GM21447 (cell line): ENCODE data around the gene STK35.
"Not testable (repeated sequence)": the region's sequence is repeated elsewhere in the genome, so short reads cannot be mapped to it uniquely, and the experiment has no call there.

Experiments
- ATAC-seq: cut with Tn5 transposase; IDR thresholded peaks from one replicate; pipeline ENCODE4 v1.9.1; 2021; ENCODE audit not compliant: unreplicated experiment

STK35 gene

DNA sequence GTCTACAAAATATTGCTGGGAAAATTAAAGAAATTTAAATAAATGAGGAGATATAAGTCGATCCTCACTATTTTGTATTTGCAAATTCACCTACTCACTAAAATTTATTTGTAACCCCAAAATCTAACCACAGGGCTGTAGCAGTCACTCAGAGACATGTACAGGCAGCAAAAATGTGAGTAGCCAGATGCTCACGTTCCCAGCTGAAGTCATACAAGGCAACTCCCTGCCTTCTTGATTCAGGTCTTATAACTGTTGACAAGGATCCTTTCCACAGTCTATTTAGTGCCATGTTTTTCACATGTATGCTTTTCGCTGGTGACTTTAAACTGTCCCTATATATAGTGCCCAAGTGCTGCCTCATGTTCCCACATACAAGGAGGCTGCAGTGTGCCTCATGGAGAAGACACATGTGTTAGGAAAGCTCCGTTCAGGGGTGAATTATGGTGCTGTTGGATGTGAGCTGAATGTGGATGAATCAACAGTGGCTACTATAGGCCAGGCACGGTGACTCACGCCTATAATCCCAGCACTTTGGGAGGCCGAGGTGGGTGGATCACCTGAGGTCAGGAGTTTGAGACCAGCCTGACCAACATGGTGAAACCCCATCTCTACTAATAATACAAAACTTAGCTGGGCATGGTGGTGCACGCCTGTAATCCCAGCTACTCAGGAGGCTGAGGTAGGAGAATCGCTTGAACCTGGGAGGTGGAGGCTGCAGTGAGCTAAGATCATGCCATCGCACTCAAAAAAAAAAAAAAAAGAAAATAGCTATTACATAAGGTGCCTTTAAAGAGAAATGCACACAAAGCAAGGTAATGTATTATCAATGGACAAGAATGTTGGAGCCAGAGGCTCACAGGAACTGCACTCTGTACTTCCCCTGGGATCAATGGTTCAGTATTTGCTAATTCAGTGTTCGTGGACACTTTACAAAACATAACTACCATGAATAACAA is 55.3 kb downstream of the STK35 start:
- ATAC-seq: no peak

DNA sequence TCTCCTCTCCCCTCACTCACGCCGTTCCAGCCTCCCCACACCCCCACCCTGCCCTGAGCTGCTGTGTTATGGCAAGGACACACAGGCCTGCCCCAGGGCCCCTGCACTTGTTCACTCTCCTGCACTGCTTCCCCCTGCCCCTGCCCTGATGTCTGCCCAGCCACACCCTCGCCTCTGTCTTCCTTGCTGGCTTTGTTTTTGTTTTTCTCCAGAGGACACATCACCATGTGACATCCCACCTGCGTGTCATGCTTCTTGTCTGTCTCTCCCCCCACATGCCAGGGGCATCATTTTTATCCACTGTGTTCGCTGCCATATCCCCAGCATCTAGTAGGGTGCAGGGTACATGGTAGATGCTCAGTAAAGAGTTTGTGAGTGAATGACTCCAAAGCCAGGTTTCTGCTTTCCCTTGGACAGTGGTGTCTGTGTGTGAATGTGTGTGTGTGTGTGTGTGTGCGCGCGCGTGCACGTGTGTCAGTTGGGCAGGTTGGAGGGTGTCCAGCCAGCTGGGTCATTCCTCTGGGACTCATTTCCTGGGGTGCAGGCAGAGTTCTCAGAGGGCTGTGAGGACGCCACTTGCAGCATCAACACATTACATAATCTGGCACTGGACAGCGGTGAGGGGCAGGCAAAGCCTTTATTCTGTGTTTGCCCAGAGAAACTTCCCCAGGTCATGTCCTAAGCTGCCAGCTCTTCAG is 60.6 kb downstream of the STK35 start:
- no peak for ATAC-seq

DNA sequence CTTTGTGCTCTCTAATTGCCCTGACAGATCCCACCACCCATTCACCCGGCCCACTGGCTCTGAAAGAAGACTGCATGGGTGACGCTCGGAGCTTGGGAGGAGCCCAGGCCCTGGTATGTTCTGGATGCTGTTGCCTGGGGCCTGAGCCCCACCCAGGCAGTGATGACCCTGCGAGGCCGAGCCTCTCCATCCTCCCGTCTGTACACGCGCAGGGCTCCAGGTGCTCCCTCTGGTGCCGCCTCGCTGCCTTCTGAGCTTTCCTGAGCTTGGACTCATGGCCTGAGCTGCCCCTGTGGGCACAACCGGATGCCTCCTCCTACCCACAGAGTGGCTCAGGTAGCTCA is 61.2 kb downstream of the STK35 start:
- no peak for ATAC-seq

DNA sequence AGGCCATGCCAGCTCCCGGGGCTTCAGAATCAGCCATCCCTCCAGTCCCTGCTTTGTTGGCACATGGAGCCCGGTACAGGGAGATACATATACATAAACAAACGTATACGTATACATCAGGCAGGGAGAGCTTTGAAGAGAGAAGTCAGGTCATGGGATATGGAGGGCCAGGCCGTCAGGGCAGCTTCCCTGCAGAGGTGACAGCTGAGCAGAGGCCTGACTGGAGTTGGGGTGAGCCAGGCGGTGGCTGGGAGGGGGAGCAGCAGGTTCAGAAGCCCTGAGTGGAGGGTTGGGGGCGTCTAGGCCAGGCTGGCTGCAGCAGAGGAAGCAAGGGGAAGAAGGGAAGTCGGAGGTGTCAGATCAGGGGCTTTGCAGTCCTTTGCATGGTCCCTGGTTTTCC is 61.7 kb downstream of the STK35 start:
- ATAC-seq: no peak

DNA sequence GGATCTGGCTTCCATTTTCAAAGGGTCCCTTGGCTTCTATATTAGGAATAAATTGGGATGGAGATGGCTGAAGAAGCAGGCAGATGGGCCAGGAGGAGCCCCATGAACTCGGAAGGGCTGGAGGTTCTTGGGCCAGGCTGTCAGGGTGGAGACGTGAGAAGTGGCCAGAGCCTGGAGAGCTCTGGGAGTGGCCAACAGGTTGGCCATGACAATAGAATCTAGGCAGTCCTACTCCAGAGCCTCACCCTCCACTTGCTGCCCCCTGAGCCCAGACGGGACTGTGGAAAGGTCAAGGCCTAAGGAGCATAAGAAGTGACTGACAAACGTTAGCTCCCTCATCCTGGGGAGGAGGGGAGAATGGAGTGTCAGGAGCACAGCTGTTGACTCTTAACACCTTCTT is 62.1 kb downstream of the STK35 start:
- ATAC-seq: no peak

DNA sequence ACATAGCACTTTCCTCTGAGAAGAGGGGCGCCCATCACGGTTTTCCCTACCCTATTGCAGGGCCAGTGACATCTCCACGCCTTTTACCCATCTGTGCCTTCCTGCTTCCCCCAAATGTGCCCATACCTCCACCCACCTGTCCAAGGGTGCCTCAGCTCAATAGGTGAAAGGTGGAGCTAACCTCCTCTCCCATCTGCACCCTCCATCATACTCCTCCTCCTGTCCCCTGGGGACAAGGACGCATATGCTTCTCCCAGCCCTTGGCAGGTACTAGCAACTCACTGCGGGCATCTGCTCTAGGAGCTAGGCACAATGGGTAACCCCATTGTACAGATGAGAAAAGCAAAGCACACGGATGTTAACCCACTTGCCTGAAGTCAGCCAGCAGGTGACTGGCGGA is 62.8 kb downstream of the STK35 start:
- no peak for ATAC-seq

DNA sequence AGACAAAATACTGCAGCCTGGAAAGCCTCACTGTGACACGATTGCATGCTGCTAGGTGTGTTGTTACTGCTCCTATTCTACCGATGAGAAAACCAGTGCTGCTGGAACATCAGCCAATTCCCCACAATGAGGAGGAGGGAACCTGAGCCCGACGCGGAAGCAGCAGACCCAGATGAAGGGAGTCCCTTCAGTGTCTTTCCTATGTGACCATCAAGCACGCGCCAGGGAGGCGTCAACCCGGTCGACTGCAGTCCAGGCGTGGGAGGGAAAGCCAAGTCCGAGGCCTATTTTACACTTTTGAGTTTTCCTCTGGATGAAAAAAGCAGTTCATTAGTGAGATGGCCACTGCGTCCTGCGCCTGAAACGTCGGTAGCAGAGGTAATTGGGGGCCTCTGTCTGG is 63.3 kb downstream of the STK35 start:
- no peak for ATAC-seq

DNA sequence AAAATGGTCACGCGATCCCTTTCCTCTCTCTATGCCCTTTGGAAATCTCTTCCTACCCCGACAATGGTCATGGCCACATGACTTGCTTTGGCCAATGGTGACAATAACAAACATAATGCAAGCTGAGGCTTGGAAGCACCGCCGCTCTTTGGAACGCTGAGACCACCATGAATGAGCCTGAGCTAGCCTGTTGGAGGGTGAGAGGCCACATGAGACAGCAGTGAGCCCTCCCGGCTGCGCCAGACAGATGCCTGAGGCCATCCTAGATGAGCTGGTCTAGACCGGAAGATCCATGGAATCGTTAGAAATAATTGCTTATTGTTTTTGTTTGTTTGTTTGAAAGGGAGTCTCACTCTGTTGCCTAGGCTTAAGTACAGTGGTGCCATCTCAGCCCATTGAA is 64.2 kb downstream of the STK35 start:
- no peak for ATAC-seq

DNA sequence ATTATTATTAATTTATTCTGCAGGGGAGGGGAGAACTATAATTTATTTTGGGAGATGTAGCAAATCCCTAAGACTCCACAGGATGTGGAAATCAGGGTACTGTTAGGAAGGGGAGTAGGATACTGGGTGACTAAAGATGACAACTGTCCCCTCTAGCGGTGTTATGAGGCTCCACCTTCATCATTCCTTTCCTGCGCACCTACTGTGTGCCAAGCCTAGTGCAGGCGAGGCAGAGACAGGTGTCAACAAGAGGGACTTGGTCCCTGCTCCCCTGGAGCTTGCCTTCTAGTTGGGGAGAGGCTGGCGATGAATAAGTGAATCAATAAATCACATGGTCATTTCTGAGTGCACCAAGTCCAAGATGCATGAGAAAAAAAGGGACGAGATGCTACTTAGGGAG is 65.5 kb downstream of the STK35 start:
- no peak for ATAC-seq

DNA sequence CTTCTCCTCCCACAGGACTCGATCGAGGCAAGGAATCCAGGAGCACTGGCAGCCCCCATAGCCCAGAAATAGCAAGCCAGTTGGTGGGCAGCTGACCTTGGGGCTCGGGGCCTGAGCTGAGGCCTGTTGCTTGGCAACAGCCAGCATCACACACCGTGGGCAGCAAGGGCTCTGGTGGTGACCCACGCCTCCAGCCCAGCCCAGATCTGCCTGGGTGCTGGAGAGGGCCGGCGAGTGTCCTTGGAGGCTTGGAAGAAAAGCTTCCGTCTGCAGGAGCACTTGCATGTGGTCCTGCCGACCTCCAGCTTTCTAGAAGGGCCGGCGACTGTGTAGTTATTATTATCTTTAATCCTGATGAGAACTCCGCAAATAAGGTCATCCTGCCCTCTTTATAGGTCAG is 67.3 kb downstream of the STK35 start:
- no peak for ATAC-seq

DNA sequence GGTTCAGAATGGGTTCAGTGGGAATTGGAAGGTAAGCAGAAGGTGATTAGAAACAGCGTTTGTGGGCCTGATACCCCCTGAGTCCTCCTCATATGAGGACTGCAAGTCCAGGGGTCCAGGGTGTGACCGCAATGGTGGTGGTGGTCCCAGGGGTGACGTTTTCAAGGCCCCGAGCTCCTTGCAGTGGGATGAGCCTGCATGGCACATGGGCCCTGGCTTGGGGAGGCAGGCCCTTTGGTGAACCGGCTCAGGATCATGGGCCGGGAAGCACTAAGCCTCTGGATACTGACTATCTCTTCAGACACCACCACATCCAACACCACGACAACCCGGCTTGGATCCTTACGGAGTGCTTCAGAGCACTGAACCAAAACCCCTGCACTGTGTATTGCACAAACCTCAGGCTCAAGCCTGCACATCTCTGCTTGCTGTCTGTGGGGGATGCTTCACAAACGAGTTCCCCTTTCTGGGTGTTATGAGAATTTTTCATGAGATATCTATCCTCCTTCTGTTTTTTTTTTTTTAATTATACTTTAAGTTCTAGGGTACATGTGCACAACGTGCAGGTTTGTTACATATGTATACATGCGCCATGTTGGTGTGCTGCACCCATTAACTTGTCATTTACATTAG is 67.9 kb downstream of the STK35 start:
- no peak for ATAC-seq

DNA sequence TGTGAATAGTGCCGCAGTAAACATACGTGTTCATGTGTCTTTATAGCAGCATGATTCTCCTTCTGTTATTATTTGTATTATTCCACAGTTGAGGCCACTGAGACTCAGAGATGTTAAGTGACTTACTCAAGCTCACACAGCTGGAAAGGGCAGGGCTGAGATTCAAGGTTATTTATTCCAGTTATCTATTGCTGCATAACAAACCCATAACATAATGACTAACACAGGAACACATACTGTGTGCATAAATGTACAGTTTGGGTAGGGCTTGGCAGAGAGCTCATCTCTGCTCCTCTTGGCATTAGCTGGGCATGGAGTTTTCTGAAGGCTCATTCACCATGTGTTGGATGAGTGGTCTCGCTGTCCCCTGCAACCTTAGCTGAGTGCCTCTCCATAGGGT is 68.8 kb downstream of the STK35 start:
- no peak for ATAC-seq

DNA sequence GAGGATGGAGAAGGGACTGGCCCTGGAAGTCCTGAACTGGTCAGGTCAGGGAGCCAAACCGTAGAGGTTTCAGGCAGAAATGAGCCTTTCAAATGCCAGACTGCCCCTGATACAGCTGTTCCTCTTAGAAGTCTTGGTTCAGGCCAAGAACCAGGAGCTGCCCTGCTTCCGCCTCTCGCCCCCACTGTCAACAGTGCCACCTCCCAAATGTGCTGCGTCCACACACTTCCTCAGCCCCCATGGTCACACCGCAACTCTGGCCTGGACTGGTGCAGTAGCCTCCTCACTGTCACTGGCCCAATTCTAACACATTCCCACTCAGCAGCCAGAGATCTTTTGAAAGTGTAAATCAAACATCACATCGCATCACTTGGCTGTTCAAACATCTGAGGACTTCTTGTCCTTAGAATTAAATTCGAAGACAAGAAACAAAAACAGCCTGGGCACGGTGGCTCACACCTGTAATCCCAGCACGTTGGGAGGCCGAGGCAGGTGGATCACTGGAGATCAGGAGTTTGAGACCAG is 69.7 kb downstream of the STK35 start:
- ATAC-seq: no peak

DNA sequence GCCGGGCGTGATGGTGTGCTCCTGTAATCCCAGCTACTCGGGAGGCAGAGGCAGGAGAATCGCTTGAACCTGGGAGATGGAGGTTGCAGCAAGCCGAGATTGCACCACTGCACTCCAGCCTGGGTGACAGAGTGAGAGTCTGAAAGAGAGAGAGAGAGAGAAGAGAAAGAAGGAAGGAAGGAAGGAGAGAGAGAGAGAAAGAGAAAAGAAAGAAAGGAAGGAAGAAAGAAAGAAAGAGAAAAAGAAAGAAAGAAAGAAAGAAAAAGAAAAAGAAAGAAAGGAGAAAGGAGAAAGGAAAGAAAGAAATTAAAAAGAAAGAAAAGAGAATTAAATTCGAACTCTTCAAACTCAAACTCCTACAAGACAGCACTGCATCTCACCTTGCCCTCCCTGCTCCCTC is 70.2 kb downstream of the STK35 start:
- ATAC-seq: not testable (repeated sequence)

DNA sequence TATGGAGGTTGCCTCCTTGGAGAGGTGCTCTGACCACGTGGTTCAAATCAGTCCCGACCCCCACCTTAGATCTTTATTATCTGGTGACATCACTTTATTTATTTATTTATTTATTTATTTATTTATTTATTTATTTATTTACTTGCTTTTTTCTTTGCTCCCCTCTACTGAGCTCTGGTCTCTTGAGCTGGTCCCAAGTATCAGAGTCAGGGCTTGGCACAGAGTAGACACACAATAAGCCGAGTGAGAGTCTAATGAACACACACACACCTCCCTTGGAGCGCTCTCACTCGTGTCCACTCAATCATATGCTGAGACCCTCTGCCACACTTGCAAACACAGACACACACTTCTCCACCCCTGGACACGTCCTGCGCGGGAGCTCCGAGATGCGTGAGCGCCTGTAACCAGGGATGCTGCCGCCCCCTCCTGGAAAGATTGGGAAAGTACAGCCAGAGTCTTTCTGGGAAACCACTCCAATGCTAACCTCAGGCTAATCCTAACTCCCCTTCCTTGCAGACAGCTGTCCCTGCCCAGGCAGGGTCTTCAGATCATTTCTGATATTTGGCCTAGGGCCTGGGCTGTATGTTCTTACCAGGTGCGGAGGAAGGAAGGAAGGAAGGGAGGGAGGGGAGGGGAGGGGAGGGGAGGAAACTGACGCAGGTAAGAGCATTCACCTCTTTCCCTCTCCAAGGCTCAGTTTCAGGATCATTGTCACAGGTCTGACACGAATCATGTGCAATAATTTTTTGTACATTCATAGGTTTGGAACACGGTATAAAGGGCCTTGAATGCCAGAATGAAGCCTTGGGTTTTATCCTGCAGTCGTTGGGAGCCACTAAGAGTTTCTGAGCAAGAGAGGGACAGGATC is 70.9 kb downstream of the STK35 start:
- no peak for ATAC-seq

DNA sequence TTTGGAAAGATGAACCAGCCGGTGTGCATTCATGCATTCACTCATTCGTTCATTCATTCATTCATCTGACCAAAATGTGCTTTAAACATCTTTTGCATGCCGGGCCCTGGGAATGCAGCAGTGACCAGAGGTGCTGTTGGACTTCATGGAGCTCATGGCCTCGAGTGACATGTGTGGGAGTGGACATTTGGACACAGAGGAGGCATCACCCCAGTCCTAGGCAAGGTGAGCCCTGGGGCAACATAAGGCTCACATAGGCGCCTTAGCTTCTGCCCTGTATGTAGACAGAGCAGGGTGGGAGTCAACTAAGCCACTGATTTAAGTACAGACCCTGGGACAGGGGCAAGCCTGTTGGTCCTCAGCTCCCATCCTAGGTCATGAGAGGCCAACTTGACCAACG is 71.6 kb downstream of the STK35 start:
- no peak for ATAC-seq

DNA sequence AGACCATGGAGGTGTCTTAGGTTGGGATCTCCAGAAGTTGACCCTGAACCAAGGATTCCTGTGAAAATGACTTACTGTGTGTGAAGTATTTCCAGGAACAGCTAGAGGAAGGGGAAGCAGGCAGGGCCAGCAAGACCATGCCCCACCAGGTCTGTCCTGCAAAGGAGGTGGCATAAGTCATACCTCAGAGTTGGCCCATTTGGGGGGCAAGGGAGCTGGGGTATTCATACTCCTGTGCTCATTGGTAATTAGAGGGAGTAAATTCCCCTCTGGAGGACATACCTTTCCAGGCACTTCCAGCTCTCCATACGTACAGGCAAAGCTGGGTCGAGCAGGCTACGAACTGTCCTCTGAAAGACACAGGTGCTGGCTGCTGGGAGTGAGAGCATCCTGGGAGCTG is 72.4 kb downstream of the STK35 start:
- no peak for ATAC-seq

DNA sequence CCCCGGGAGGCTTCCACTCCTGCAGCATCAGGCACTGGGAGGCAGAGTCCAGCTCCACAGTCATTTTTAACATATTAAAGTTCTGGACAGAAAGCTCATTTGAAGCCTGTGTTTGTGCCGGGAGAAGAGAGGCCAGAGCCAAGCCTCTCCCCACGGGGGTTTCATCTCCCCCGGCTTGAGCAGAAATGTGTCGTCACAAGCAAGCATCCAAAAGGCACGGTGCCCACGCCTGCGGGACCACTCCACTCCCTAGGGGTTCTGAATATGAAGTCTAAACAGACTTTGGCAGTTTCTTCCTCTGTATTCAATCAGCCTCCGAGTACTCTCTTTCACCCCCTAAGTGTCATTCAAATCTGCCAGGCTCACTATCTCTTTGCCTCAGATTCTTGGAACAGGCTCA is 75.3 kb downstream of the STK35 start:
- ATAC-seq: no peak

DNA sequence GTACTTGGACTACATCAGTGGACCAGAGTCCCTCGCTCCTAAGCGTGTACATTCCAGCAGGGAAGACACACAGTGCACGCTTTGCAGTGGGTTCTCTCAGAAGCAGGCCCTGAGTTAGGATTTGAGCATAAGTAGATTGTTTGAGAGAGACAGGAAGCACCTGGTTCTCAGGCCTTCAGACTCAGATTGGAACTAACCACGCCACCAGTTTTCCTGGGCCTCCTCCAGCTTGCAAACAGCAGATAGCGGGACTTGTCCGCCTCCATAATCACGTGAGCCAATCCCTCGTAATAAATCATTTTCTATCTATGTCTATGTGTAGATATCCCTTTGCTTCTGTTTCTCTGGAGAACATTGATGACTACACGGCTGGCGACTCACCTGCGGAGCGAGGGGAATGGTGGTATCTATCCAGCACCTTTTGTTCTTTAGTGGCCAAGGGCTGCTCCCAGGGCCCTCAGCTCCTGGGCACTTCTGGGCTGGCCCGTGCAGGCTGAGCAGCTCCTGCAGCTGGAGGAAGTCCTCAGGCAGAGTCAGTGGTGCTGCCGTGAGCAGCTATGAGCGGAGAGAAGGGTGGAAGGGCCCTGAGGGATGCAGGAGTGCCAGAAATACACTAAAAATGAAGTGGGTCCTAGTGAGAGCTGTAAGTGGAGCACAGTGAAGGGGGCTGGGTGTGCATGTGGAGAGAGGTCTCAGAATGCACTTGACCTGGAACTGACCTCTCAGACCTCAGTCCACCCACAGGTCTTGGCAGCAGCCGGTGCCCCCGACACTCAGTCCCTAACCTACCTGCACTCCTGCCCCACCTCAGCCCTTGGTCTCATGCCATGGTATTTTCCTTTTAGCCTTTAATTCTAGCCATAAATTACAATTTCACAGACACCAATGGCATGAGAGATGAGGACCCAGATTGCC is 76.9 kb downstream of the STK35 start:
- ATAC-seq: no peak

DNA sequence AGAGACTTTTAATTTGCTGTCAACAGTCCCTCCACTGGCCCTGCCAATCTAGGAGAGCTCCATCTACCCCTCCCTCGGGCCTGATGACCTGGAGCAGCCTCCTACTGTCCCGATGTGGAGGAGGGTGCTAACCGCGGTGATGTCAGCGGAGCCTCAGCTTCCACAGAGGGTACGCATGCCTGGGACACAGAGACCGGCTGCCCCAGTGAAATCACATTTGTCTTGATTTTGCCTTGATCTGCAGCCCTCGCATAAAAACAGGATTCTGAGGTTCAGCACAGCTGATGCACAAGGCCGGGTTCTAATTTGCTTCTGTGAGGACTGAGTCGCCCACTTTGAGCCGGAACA is 77.6 kb downstream of the STK35 start:
- ATAC-seq: no peak
